Mesenteric fat pad (tissue), 1 donor: ENCODE measurements around the gene RBL2. TPM values are rescaled to one million over a fixed set of nuclear protein-coding genes. Genes with fewer than 3 reads are reported as not detected.
"Not testable (repeated sequence)": the region's sequence is repeated elsewhere in the genome, so short reads cannot be mapped to it uniquely, and the experiment has no call there.

ENCODE experiments used
- DNase-seq: peaks from one replicate; pipeline ENCODE4 v3.0.0-alpha.2; 2020; ENCODE audit warnings: low spot score
- long read RNA-seq: library from polyadenylated mRNA; unstranded; transcript quantifications from one replicate; pipeline ENCODE4 v2.0.0, GENCODE V29; 2020
- total RNA-seq: library from RNA; stranded (reverse); fragmentation: NEBNext Ultra II Directional; extraction: Animal tissue kit (Norgen Biotek cat#: 25700); gene quantifications from one replicate; pipeline ENCODE4 v1.2.1, GENCODE V29; 2021
- donor health status: DM: yes; HTN: yes; CAD: no.

Gene RBL2
- total RNA-seq: 60.0 TPM
- long read RNA-seq, partial matches to known transcripts: 67 of 74 reads
- long read RNA-seq, other reads (novel, unspliced or antisense): 7 of 74 reads

GRCh38 chr16:53434377-53435065 is at the start of gene RBL2:
Gene RBL2, plus strand, starts transcription at chr16:53434471. Its CDS starts 86 bp downstream, at chr16:53434557.
- DNase-seq: peak; percentile 96

- not testable (repeated sequence) for DNase-seq
These were observed 49.7 kb upstream of the RBL2 start for GRCh38 chr16:53384610-53385009.

GRCh38 chr16:53404959-53405358 is 29.3 kb upstream of the RBL2 start:
- no peak for DNase-seq

- DNase-seq: no peak
These were observed 21.7 kb upstream of the RBL2 start for GRCh38 chr16:53412549-53412948.

- no peak for DNase-seq
These were observed 20.4 kb upstream of the RBL2 start for GRCh38 chr16:53413864-53414263.

- DNase-seq: no peak
These were observed 19.9 kb upstream of the RBL2 start for GRCh38 chr16:53414381-53414780.

- DNase-seq: no peak
These were observed 18.8 kb upstream of the RBL2 start for GRCh38 chr16:53415504-53415903.

GRCh38 chr16:53417011-53417410 is 17.3 kb upstream of the RBL2 start:
- no peak for DNase-seq

GRCh38 chr16:53417976-53418375 is 16.3 kb upstream of the RBL2 start:
- no peak for DNase-seq

GRCh38 chr16:53419383-53419709 is 14.9 kb upstream of the RBL2 start:
- DNase-seq: not testable (repeated sequence)

GRCh38 chr16:53421248-53421647 is 13.0 kb upstream of the RBL2 start:
- no peak for DNase-seq

GRCh38 chr16:53423968-53424367 is 10.3 kb upstream of the RBL2 start:
- not testable (repeated sequence) for DNase-seq

- no peak for DNase-seq
These were observed 5.6 kb upstream of the RBL2 start for GRCh38 chr16:53428681-53429080.

- DNase-seq: no peak
These were observed 4.9 kb upstream of the RBL2 start for GRCh38 chr16:53429221-53429943.

GRCh38 chr16:53430363-53430762 is 3.9 kb upstream of the RBL2 start:
- no peak for DNase-seq

GRCh38 chr16:53433509-53433908 is 762 bp upstream of the RBL2 start:
- DNase-seq: no peak

- no peak for DNase-seq
These were observed 318 bp upstream of the RBL2 start for GRCh38 chr16:53433930-53434376.

GRCh38 chr16:53435066-53435688 is 906 bp downstream of the RBL2 start:
- DNase-seq: no peak

GRCh38 chr16:53440125-53440524 is 5.9 kb downstream of the RBL2 start:
- DNase-seq: no peak

- no peak for DNase-seq
These were observed 11.3 kb downstream of the RBL2 start for GRCh38 chr16:53445534-53445933.

GRCh38 chr16:53446090-53446489 is 11.8 kb downstream of the RBL2 start:
- DNase-seq: no peak

GRCh38 chr16:53449816-53450517 is 15.7 kb downstream of the RBL2 start:
- DNase-seq: no peak
